ENCODE measurements around the gene TCFL5. TPM values are rescaled to one million over a fixed set of nuclear protein-coding genes. Genes with fewer than 3 reads are reported as not detected.

TCFL5 gene
- total RNA-seq, 1 experiment from 2014 or later: 20.4 TPM

DNA sequence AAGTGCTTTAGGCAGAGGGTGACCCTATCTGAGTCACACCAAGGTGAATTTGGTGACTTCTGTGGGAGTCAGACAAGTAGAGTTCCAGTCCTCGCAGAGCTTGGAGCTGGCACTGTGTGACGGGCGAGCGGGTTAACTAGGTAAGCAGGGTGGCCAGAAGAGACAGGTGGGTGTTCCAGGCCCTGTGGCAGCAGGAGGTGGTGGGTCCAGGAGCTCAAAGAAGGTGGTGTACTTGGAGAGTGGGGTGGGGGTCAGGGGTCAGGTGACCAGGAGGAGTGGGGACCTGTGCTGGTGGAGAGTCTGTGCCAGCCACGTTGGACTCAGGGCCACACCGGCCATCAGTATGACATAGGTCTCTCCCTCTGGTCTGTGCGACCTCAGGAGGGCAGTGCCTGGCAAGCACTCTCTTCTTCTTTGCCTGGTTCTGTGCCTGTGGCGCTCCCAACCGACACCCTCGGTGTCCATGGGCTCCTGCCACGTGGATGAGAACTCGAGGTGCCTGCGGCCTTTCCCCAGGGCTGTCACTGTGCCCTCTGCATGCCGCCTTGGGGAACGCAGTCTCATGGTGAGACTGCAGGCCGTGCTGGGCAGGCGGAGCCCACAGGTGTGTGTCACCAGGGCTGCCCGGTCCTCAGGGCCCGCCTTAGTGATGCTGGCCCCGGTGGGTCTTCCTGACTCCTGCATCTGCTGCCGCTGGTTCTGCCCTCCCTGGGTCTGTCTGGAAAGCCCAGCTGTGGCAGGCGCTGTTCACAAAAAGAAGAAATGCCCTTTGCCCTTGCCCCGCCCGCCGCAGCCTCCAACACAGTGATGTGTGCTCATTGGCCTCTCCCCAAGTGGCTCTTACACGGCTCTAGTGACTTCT, 63.7 kb downstream of the TCFL5 start (continued):
- TF ChIP-seq, protein P1, sequence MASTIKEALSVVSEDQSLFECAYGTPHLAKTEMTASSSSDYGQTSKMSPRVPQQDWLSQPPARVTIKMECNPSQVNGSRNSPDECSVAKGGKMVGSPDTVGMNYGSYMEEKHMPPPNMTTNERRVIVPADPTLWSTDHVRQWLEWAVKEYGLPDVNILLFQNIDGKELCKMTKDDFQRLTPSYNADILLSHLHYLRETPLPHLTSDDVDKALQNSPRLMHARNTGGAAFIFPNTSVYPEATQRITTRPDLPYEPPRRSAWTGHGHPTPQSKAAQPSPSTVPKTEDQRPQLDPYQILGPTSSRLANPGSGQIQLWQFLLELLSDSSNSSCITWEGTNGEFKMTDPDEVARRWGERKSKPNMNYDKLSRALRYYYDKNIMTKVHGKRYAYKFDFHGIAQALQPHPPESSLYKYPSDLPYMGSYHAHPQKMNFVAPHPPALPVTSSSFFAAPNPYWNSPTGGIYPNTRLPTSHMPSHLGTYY (CRISPR knock-in tag; IDR thresholded peaks at IDR 0.05): no peak
- TF ChIP-seq MYBL2 (CRISPR knock-in tag; IDR thresholded peaks at IDR 0.05): no peak

DNA sequence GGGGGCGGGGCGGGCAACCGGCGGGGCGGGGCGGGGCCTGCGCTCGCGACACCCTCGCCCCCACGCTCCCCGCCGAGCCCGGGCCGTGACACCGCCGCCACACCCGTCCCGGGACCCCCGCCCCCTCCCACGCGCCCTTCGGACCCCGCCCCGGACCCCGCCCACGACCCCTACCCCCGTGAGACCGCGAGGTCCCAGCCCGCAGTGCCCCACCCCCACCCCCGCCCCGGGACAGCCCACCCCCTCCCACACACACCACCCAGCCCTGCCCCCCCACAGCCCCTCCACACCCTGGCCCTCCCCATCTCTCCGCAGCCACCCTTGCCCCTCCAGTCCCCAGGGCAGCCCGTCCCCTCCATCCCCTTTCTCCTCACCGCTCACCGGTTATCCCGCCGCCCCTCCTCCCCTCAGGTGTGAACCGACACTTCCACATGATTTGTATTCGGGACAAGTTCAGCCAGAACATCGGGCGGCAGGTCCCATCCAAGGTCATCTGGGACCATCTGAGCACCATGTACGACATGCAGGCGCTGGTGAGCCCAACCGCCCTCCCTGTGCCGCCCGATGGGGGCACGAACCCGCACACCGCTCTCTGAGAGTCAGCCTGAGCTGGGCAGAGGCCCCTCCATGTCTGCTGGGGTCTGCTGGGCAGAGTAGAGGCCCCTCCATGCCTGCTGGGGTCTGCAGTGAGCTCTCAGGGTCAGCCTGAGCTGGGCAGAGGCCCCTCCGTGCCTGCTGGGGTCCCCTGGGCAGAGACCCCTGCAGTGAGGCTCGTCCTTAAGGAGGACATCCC, 64.7 kb downstream of the TCFL5 start:
- CTCF ChIA-PET: interaction anchor here (0.6 to 3.1 kb wide), 10 partner anchors 11 to 383 kb away, joined by 3 to 13 read pairs (median 4); no protein-coding TSS in a partner anchor
- peak overlapping the region; percentile 83 for H3K4me3 Mint-ChIP-seq
- POLR2A ChIA-PET: no interaction called here
- TF ChIP-seq, protein P2, sequence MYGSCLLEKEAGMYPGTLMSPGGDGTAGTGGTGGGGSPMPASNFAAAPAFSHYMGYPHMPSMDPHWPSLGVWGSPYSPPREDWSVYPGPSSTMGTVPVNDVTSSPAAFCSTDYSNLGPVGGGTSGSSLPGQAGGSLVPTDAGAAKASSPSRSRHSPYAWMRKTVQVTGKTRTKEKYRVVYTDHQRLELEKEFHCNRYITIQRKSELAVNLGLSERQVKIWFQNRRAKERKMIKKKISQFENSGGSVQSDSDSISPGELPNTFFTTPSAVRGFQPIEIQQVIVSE (CRISPR knock-in tag; IDR thresholded peaks at IDR 0.05; ENCODE audit: borderline replicate concordance): no peak
- TF ChIP-seq, protein P3, sequence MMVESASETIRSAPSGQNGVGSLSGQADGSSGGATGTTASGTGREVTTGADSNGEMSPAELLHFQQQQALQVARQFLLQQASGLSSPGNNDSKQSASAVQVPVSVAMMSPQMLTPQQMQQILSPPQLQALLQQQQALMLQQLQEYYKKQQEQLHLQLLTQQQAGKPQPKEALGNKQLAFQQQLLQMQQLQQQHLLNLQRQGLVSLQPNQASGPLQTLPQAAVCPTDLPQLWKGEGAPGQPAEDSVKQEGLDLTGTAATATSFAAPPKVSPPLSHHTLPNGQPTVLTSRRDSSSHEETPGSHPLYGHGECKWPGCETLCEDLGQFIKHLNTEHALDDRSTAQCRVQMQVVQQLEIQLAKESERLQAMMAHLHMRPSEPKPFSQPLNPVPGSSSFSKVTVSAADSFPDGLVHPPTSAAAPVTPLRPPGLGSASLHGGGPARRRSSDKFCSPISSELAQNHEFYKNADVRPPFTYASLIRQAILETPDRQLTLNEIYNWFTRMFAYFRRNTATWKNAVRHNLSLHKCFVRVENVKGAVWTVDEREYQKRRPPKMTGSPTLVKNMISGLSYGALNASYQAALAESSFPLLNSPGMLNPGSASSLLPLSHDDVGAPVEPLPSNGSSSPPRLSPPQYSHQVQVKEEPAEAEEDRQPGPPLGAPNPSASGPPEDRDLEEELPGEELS (CRISPR knock-in tag; IDR thresholded peaks at IDR 0.05): no peak
- TF ChIP-seq CBFB (CRISPR knock-in tag; IDR thresholded peaks at IDR 0.05; ENCODE audit: low read depth) (no peak), SMAD3 (CRISPR knock-in tag; IDR thresholded peaks at IDR 0.05; ENCODE audit: borderline replicate concordance) (no peak), MYBL2 (CRISPR knock-in tag; IDR thresholded peaks at IDR 0.05) (no peak), ATF1 (CRISPR knock-in tag; IDR thresholded peaks at IDR 0.05) (no peak), MXD4 (CRISPR knock-in tag; IDR thresholded peaks at IDR 0.05; ENCODE audit: borderline replicate concordance) (no peak), ELF4 (CRISPR knock-in tag; IDR thresholded peaks at IDR 0.05; ENCODE audit: low read depth) (no peak), FOXP1 (CRISPR knock-in tag; IDR thresholded peaks at IDR 0.05; ENCODE audit: borderline replicate concordance) (no peak), FOXK1 (CRISPR knock-in tag; IDR thresholded peaks at IDR 0.05) (no peak), ZNF121 (CRISPR knock-in tag; IDR thresholded peaks at IDR 0.05) (no peak), ZNF396 (CRISPR knock-in tag; IDR thresholded peaks at IDR 0.05; ENCODE audit: borderline replicate concordance) (no peak), GTF2I (CRISPR knock-in tag; conservative IDR thresholded peaks at IDR 0.05) (no peak)
- TF ChIP-seq, protein P4, sequence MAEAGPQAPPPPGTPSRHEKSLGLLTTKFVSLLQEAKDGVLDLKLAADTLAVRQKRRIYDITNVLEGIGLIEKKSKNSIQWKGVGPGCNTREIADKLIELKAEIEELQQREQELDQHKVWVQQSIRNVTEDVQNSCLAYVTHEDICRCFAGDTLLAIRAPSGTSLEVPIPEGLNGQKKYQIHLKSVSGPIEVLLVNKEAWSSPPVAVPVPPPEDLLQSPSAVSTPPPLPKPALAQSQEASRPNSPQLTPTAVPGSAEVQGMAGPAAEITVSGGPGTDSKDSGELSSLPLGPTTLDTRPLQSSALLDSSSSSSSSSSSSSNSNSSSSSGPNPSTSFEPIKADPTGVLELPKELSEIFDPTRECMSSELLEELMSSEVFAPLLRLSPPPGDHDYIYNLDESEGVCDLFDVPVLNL (CRISPR knock-in tag; IDR thresholded peaks at IDR 0.05; ENCODE audit: borderline replicate concordance, low read depth): no peak
- TF ChIP-seq, protein P5, sequence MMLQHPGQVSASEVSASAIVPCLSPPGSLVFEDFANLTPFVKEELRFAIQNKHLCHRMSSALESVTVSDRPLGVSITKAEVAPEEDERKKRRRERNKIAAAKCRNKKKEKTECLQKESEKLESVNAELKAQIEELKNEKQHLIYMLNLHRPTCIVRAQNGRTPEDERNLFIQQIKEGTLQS (CRISPR knock-in tag; conservative IDR thresholded peaks at IDR 0.05): no peak
- TF ChIP-seq, protein P6, sequence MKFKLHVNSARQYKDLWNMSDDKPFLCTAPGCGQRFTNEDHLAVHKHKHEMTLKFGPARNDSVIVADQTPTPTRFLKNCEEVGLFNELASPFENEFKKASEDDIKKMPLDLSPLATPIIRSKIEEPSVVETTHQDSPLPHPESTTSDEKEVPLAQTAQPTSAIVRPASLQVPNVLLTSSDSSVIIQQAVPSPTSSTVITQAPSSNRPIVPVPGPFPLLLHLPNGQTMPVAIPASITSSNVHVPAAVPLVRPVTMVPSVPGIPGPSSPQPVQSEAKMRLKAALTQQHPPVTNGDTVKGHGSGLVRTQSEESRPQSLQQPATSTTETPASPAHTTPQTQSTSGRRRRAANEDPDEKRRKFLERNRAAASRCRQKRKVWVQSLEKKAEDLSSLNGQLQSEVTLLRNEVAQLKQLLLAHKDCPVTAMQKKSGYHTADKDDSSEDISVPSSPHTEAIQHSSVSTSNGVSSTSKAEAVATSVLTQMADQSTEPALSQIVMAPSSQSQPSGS (CRISPR knock-in tag; IDR thresholded peaks at IDR 0.05; ENCODE audit: borderline replicate concordance, low read depth): no peak
- TF ChIP-seq, protein P7, sequence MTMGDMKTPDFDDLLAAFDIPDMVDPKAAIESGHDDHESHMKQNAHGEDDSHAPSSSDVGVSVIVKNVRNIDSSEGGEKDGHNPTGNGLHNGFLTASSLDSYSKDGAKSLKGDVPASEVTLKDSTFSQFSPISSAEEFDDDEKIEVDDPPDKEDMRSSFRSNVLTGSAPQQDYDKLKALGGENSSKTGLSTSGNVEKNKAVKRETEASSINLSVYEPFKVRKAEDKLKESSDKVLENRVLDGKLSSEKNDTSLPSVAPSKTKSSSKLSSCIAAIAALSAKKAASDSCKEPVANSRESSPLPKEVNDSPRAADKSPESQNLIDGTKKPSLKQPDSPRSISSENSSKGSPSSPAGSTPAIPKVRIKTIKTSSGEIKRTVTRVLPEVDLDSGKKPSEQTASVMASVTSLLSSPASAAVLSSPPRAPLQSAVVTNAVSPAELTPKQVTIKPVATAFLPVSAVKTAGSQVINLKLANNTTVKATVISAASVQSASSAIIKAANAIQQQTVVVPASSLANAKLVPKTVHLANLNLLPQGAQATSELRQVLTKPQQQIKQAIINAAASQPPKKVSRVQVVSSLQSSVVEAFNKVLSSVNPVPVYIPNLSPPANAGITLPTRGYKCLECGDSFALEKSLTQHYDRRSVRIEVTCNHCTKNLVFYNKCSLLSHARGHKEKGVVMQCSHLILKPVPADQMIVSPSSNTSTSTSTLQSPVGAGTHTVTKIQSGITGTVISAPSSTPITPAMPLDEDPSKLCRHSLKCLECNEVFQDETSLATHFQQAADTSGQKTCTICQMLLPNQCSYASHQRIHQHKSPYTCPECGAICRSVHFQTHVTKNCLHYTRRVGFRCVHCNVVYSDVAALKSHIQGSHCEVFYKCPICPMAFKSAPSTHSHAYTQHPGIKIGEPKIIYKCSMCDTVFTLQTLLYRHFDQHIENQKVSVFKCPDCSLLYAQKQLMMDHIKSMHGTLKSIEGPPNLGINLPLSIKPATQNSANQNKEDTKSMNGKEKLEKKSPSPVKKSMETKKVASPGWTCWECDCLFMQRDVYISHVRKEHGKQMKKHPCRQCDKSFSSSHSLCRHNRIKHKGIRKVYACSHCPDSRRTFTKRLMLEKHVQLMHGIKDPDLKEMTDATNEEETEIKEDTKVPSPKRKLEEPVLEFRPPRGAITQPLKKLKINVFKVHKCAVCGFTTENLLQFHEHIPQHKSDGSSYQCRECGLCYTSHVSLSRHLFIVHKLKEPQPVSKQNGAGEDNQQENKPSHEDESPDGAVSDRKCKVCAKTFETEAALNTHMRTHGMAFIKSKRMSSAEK (CRISPR knock-in tag; IDR thresholded peaks at IDR 0.05; ENCODE audit: borderline replicate concordance): no peak
- peaks cover 7% of the 10 kb centered on the region for H3K4me1 Mint-ChIP-seq
- H3K27me3 Mint-ChIP-seq (ENCODE audit: low read depth): peaks cover 16% of the 10 kb centered on the region
- no peak overlapping the region for H3K27ac Mint-ChIP-seq
- ATAC-seq (no peak), DNase-seq (ENCODE audit: low spot score) (no peak)
- H3K36me3 Mint-ChIP-seq: peaks cover 30% of the 10 kb centered on the region
- no peaks in the 10 kb centered on the region for H3K9me3 Mint-ChIP-seq

Measured in WTC11 (cell line).